WI38 (cell line): ENCODE data around the gene TLR10.

Experiments
- H3K4me3 ChIP-seq: 2 replicates; pipeline ENCODE4 v1.5.1; 2011; ENCODE audit warnings: low read depth, mild to moderate bottlenecking, control low read depth, low read length
- CTCF ChIP-seq: IDR thresholded peaks from 2 replicates; pipeline ENCODE4 v1.5.1; 2012; ENCODE audit warnings: low read depth, mild to moderate bottlenecking, control low read depth, low read length

Gene TLR10

GRCh38 chr4:38735870-38736269 is 46.9 kb downstream of the TLR10 start:
- no peak for TF ChIP-seq CTCF
- no peak overlapping the region for H3K4me3 ChIP-seq

GRCh38 chr4:38734911-38735310 is 47.9 kb downstream of the TLR10 start:
- no peak for TF ChIP-seq CTCF
- no peak overlapping the region for H3K4me3 ChIP-seq

- no peak for TF ChIP-seq CTCF
- H3K4me3 ChIP-seq, result no peak overlapping the region
These were observed 48.3 kb downstream of the TLR10 start for GRCh38 chr4:38734446-38734845.

GRCh38 chr4:38733663-38734062 is 49.1 kb downstream of the TLR10 start:
- H3K4me3 ChIP-seq, result no peak overlapping the region
- no peak for TF ChIP-seq CTCF

GRCh38 chr4:38730830-38731646 is 51.8 kb downstream of the TLR10 start:
- peak; percentile 94 for TF ChIP-seq CTCF
- H3K4me3 ChIP-seq, result no peak overlapping the region

GRCh38 chr4:38730493-38730829 is 52.3 kb downstream of the TLR10 start:
- TF ChIP-seq CTCF, result no peak
- no peak overlapping the region for H3K4me3 ChIP-seq

GRCh38 chr4:38728631-38729141 is 54.1 kb downstream of the TLR10 start:
- H3K4me3 ChIP-seq, result no peak overlapping the region
- TF ChIP-seq CTCF, result no peak
